HG03095 (cell line): Measurements from ENCODE around the gene UQCC5.

Experiments used
- ATAC-seq: cut with Tn5 transposase; IDR thresholded peaks from one replicate; pipeline ENCODE4 v1.9.1; 2021; ENCODE audit warnings: moderate library complexity; ENCODE audit not compliant: unreplicated experiment

UQCC5 gene

DNA sequence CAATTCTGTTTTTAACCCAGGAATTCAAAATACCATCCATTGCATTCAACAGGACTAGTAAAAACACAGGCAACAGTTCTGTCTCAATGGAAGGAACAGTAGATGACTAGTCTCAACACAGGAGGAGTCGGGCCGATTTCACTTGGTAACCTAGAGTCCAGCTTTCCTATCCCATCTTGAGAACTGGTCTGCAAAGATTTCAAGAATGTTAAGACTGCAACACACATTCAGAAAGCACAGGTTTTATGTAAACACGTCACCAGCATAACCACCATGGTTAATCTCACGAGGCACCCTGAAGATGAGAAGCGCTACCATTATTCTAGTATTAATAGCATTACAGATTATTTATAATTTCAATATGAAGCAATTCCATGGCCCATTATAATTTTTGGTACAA, 22.0 kb downstream of the UQCC5 start:
- no peak for ATAC-seq

DNA sequence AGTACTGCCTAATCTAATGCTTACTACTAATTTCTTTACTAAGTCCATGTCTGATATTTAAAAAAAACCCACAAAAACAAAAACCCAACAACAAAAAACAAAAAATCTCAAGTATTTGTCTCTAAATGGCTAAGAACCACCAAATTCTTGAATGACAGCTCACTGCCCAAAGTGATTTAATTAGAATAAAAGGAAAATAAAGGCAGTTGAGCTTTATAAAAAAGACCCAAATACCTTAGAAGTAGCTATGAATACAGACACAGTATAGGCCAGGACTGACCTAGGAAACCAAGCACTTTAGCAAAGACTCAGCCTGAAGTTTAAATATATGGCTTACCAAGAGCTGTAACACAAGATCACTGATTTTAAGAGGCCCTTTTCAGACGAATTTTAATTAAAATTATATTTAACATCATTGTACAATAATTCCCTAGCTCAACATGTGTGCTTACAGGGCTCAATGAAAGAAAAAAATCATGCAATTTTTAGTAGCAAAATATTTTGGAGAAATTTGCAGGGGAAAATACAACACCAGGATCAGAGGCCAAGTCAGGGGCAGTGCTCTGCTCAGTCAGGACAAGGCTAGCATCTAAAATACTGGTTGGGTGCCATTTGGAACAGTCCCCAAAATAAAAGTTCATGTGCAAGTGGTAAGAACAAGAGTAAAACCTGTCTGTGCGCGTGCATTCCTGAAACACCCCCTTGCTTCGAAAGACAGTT, 24.8 kb downstream of the UQCC5 start:
- no peak for ATAC-seq

DNA sequence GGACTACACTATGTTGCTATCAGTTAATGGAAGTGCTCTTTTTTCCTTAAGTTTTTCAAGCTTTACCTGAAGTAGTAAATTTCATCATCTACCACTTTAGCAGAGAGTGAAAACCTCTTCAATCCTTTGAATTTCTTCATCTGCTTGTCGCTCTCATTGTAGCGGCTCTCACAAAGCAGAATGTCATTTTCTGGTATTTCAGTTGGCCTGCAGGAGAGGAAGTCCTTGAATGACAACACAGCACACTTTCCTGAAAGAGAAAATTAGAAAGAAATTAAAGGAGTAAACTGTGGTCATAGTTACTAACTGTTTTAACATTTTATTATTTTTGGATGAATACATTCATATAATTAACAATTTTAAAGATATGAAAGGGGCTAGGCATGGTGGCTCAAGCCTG, 27.6 kb downstream of the UQCC5 start:
- ATAC-seq: no peak

DNA sequence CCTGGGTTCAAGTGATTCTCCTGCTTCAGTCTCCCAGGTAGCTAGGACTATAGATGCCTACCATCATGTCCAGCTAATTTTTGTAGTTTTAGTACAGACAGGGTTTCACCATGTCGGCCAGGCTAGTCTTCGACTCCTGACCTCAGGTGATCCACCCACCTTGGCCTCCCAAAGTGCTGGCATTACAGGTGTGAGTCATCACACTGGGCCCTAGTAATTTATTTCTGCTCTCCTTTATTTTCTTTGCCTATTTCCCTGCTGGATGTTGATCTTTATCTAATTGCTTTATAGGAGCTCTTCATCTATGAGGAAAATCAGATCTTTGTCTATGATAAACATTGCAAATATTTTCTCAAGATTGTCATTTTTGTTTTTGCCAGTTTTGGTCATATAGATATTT, 31.7 kb downstream of the UQCC5 start:
- no peak for ATAC-seq

DNA sequence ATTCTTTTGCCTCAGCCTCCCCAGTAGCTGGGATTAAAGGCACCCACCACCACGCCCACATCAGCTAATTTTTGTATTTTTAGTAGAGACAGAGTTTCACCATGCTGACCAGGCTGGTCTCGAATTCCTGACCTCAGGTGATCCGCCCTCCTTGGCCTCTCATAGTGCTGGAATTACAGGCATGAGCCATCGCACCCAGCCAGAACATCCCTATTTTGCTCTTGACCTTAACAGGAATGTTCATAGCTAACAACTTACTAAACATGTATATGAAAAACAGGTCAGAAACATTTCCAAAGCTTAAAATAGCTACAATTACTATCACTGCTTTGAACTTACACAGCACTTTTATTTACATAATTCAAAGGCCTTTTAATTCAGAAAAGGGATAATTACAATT, 33.7 kb downstream of the UQCC5 start:
- no peak for ATAC-seq

DNA sequence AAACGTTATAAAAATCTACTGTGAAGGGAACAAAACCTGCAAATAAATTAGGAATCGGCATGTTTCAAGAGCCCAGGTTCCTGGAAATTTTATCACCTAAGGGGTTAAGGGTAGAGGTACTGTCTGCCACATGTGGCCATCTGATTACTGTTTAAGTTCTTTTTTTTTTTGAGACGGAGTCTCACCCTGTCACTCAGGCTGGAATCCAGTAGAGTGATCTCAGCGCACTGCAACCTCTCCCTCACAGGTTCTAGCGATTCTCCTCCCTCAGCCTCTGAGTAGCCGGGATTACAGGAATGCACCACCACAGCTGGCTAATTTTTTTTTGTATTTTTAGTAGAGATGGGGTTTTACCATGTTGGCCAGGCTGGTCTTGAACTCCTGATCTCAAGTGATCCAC, 35.8 kb downstream of the UQCC5 start:
- ATAC-seq: no peak

DNA sequence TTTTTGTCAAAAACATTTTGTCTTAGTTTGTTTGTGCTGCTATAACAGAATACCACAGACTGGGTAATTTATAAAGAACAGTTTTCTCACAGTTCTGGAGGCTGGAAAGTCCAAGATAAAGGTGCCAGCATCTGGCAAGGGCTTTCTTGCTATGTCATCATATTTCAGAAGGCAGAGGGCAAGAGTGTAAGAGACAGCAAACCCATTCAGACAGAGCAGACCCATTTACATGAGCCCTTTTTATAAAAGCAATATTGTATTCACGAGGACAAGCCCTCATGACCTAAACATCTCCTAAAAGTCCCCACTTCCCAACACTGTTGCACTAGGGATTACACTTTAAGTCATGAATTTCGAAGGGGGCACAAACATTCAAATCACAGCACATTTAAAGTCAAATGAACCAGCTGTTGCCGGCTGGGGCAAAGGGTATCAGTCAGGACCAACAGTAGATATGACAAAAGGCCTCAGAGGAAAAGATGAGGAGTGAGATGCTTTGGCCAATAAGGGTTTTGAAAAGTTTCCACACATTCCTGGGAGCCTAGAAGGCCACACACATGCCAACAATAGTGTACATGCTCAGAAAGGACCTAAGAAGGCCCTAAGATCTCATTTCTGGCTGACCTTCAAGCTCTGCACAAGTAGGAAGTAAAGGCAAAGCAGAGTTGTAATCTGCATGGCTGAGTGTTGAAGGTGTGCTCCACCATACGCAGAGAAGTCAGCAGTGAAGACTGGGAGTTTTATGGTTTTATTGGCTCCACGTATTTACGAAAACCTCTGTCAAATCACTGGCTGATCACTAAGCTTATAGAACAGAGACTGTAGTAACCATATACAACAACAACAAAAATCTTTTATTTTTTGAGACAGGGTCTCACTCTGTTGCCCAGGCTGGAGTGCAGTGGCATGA, 37.9 kb downstream of the UQCC5 start:
- no peak for ATAC-seq
